ENCODE results near the gene SETMAR.

- TF ChIP-seq CTCF (IDR thresholded peaks at IDR 0.05; ENCODE audit: borderline replicate concordance, extremely low read depth, low read length, poor library complexity, severe bottlenecking) = no peak
- no peak for TF ChIP-seq EZH2 (IDR thresholded peaks at IDR 0.05; ENCODE audit: borderline replicate concordance, low read depth, low read length, severe bottlenecking)
These were observed 52.4 kb downstream of the SETMAR start for GRCh38 chr3:4355401-4356219.

Measured in DND-41 (cell line).